GM10847 (cell line): ENCODE measurements around the gene PRSS38.

ENCODE experiments used
- POLR2A ChIP-seq: IDR thresholded peaks from 2 replicates; pipeline ENCODE4 v1.6.1; 2011; ENCODE audit not compliant: insufficient read length; ENCODE audit errors: extremely low read depth

Gene PRSS38

GRCh38 chr1:227845519-227845918 is 30.0 kb downstream of the PRSS38 start:
- no peak for TF ChIP-seq POLR2A

DNA sequence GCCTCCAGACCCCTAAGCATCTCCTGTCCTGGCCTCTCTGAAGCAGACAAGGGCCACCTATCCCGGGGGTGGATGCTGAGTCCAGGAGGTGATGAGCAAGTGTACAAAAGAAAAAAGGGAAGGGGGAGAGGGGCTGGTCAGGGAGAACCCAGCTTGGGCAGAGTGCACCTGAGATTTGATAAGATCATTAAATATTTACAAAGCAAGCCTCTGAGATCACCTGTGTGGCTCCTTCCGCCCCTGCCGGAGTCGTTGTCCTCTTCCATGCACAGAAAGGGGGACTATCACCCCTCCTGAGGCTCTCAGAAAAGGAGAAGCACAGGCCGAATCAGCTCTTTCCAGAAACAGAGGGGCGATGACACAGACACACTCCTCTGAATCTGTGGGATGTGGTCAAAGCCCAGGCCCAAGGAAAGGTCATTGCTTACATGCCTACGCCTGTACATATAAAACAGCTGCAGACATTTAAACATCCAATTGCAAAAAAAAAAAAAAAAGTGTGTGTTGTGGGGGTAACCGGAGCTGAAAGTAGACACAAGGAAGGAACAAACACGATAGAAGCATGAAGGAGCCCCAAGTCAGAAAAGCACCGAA is 30.9 kb downstream of the PRSS38 start:
- no peak for TF ChIP-seq POLR2A

- TF ChIP-seq POLR2A = no peak
Measured at GRCh38 chr1:227848430-227848932, 33.0 kb downstream of the PRSS38 start.

- no peak for TF ChIP-seq POLR2A
Measured at GRCh38 chr1:227849251-227849650, 33.8 kb downstream of the PRSS38 start.

- no peak for TF ChIP-seq POLR2A
Measured at GRCh38 chr1:227854189-227854588, 38.7 kb downstream of the PRSS38 start.

- no peak for TF ChIP-seq POLR2A
Measured at GRCh38 chr1:227855687-227856086, 40.2 kb downstream of the PRSS38 start.

GRCh38 chr1:227856147-227856858 is 40.8 kb downstream of the PRSS38 start:
- no peak for TF ChIP-seq POLR2A

DNA sequence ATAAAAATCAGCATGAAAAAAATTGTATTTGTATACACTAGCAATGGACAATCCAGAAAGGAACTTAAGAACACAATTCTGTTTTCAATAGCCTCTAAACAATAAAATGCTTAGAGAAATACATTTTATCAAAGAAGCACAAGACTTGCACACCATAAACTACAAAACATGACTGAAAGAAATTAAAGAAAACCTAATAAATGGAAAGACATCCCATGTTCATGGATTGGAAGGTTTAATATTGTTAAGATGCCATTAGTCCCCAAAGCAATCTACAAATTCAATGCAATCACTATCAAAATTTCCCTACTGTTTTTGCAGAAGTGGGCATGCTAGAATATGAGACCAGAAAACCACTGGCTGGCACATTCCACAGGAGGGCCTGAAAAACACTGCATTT is 49.4 kb downstream of the PRSS38 start:
- no peak for TF ChIP-seq POLR2A

DNA sequence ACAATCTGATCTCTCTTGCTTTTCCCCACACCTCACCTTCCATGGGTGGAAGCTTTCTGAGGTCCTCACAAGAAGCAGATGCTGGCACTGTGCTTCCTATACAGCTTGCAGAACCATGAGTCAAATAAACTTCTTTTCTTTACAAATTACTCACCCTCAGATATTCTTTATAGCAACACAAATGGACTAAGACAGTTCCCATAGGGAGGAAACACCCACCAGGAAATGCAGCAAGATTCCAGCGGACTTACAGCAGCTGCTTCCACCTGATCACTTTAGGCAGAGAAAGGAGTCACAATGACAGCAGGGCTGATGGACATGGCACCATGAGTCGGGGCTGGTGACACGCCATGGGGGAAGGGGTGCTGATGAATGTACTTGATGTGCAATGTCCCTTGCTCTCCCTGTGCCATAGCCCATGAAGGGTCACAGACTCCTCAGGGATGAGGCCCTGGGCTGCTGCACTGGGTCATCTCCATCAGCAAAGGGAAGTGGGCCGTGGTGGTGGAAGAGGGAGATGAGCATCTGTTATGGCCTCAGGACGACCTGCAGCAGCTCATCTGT is 53.9 kb downstream of the PRSS38 start:
- no peak for TF ChIP-seq POLR2A

DNA sequence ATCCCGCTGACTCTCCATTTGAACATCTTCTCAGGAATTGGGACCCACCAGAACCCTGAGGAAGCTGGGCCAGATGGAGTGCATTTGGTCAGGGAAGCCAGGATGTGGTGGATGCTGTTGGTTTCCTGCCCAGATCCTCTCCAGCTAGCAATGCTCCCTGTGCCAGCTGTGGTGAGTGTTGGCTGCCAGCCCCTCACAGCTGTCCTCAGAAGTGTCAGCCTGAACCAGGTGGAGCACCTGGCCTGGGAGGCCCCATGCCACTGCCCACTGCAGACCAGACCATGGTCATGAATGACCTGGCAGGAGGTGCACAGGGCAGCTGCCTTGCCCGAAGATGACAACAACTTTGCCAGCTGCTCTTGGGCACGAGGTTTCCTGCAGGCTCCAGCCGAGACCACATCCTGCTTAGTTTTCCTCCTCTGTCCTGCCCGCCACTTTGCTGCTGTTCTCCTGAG is 54.4 kb downstream of the PRSS38 start:
- no peak for TF ChIP-seq POLR2A

GRCh38 chr1:227870366-227870765 is 54.9 kb downstream of the PRSS38 start:
- no peak for TF ChIP-seq POLR2A

- TF ChIP-seq POLR2A = no peak
Measured at GRCh38 chr1:227880342-227880924, 65.0 kb downstream of the PRSS38 start.

DNA sequence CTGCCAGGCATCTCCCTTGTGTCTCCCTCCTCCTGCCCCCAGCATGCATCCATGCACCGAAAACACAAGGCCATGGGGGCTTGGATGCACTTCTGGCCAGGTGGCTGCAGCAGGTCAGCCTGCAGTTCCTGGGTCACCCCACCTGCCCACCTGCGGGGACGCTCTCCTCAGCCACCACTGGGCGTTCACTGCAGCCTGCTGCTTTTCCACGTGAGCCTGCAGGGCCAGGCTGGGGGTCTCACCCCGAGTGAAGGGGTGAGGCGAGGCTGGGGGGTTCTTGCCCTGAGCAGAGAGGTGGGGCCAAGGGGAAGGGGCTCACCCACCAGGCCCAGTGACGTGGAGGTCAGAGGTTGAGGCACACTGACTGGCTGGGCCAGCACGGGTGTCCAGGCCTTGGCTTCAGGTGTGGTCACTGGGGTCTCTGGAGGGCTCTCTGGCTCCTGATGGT is 67.6 kb downstream of the PRSS38 start:
- TF ChIP-seq POLR2A = no peak

DNA sequence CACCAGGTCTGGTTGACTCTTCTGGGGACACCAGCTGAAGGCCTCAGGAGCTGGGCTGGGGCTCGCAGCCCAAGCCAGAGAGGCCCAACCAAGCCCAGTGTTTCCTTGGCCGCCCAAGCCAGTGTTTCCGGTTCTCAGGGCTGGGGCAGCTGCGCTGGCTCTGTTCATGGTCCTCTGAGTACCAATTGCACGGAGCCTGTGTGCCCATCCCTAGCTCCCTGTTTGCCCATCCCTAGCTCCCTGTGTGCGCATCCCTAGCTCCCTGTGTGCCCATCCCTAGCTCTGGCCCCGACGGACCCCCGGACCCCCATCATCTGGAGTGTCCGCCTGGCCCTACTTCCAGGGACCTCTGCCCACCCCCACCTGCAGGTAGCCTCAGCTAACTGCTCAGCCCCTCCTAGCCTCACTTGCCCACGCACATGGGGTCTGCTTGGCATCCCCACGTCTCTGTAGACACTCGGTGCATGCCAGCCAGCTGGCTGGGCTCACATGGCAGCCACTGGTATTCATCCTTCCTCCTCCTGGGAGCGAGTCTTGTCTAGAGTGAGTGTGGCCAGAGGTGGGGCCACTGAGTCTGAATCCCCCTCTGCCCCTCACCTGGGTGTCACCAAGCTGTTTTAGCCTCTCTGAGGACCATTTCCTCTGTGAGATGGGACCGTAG is 68.3 kb downstream of the PRSS38 start:
- TF ChIP-seq POLR2A = no peak

DNA sequence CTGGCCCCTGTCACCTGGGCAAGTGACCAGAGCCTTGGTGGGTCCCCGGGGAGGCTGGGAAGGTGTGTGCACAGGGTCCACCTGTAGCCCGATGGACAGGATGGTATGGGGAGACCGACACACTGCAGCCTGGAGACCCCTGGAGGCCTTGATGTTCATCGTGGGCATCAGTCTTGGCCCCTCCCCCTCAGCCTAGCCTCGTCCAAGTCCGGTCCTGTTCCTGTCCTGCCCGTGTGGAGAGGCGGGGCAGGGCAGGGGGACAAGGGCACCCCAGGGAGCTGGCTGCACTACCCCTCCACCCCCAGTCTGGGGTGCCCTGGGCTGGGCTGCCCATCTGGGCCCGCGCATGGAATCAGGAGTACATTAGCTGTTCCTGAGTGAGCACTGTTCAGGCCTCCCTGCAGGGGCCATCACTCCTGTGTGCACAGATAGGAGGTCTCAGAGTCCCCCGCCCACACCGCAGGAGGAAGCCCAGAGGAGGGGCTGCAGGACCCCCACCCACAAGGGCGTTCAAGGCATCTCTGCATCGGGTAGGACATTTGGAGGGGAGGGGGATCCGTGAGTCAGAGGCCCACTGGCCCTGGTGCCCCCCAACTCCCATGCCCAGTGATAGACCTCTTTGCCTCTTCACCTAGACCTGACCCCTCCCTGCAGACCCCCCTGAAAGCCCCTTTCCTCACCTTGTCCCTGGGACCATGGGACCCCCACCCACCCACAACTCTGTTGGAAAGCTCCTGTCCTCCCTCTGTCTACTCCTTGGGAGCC is 69.1 kb downstream of the PRSS38 start:
- no peak for TF ChIP-seq POLR2A
